Measurements from ENCODE around the gene SPOCK2. TPM values are rescaled to one million over a fixed set of nuclear protein-coding genes. Genes with fewer than 3 reads are reported as not detected.
A peak's percentile ranks its signal among the peaks of the same experiment; 100 is the strongest.

Gene SPOCK2
- total and polyA plus RNA-seq, 2 donors (not counting 1 experiment from before 2014, with no cell fraction given) = 39.1 to 139 TPM

- TF ChIP-seq EZH2 (IDR thresholded peaks at IDR 0.05; ENCODE audit: borderline replicate concordance, insufficient read depth, low read depth, low read length, poor library complexity, severe bottlenecking) (no peak), CTCF (IDR thresholded peaks at IDR 0.05) (no peak)
- ATAC-seq (ENCODE audit: low read depth) (no peak), DNase-seq (no peak)
- H3K27ac Mint-ChIP-seq = peak overlapping the region; percentile 46
- no peaks in the 10 kb centered on the region for H3K9me3 Mint-ChIP-seq (ENCODE audit: insufficient read depth)
- intact Hi-C loops (cut with micrococcal nuclease) = no loop called here
- H3K27me3 Mint-ChIP-seq = no peaks in the 10 kb centered on the region
- Histone ChIP-seq H3K9me3 (ENCODE audit: control extremely low read depth in 1 of 3, control insufficient read depth in 2 of 3, insufficient read depth in 1 of 3, low read length in 2 of 3) (no peaks in the 10 kb centered on the region), H3K4me2 (replicated peaks; ENCODE audit: low read depth, low read length, poor library complexity, severe bottlenecking) (no peak overlapping the region), H3K79me2 (ENCODE audit: control insufficient read depth, insufficient read depth, low read length) (no peaks in the 10 kb centered on the region), H4K20me1 (ENCODE audit: control insufficient read depth, insufficient read depth, low read length, poor library complexity, severe bottlenecking) (no peaks in the 10 kb centered on the region), H3K27me3 (replicated peaks in 1 of 4; ENCODE audit: control extremely low read depth in 1 of 4, control insufficient read depth in 3 of 4, insufficient read depth in 4 of 4, low read length in 3 of 4) (no peaks in the 10 kb centered on the region), H3K9ac (ENCODE audit: low read length) (no peak overlapping the region), H2AFZ (ENCODE audit: insufficient read depth, low read depth, low read length, poor library complexity, severe bottlenecking) (no peak overlapping the region), H3K4me3 (ENCODE audit: control extremely low read depth in 1 of 5, extremely low read depth in 1 of 5, insufficient read depth in 1 of 5, low read depth in 2 of 5, low read length in 4 of 5) (no peak overlapping the region), H3K36me3 (replicated peaks in 1 of 2; ENCODE audit: control extremely low read depth in 1 of 2, control insufficient read depth in 1 of 2, extremely low read depth in 1 of 2, insufficient read depth in 2 of 2, low read length in 1 of 2) (peaks cover 0 to 16% of the 10 kb centered on the region in 2 experiments), H3K4me1 (ENCODE audit: control insufficient read depth in 2 of 2, insufficient read depth in 2 of 2, low read length in 2 of 2) (peaks cover 0 to 11% of the 10 kb centered on the region in 2 donors), H3K27ac (ENCODE audit: low read length in 2 of 2) (no peak overlapping the region)
- no peak overlapping the region for H3K4me3 Mint-ChIP-seq
- POLR2A ChIA-PET = no interaction called here
- 65% methylated on average over 12 of the region's 21 CpGs for WGBS (ENCODE audit: insufficient coverage)
- peaks cover 13% of the 10 kb centered on the region for H3K4me1 Mint-ChIP-seq
- CTCF ChIA-PET = interaction anchor here (1.0 to 7.5 kb wide), 3 partner anchors 10 to 278 kb away, joined by 3 to 57 read pairs (median 4); no protein-coding TSS in a partner anchor
These were observed 29.1 kb downstream of the SPOCK2 start for GRCh38 chr10:72058989-72059842.

GRCh38 chr10:72058347-72058898 lies 29.9 kb downstream of the SPOCK2 start:
- CTCF ChIA-PET = interaction anchor here (0.9 to 7.5 kb wide), 2 partner anchors 9 to 744 kb away, joined by 3 to 57 read pairs; no protein-coding TSS in a partner anchor
- Histone ChIP-seq H3K9me3 (ENCODE audit: control extremely low read depth in 1 of 3, control insufficient read depth in 2 of 3, insufficient read depth in 1 of 3, low read length in 2 of 3) (no peaks in the 10 kb centered on the region), H3K27ac (ENCODE audit: low read length in 2 of 2) (no peak overlapping the region), H4K20me1 (ENCODE audit: control insufficient read depth, insufficient read depth, low read length, poor library complexity, severe bottlenecking) (no peaks in the 10 kb centered on the region), H3K4me2 (replicated peaks; ENCODE audit: low read depth, low read length, poor library complexity, severe bottlenecking) (no peak overlapping the region), H3K36me3 (replicated peaks in 1 of 2; ENCODE audit: control extremely low read depth in 1 of 2, control insufficient read depth in 1 of 2, extremely low read depth in 1 of 2, insufficient read depth in 2 of 2, low read length in 1 of 2) (peaks cover 0 to 10% of the 10 kb centered on the region in 2 experiments), H3K27me3 (replicated peaks in 1 of 4; ENCODE audit: control extremely low read depth in 1 of 4, control insufficient read depth in 3 of 4, insufficient read depth in 4 of 4, low read length in 3 of 4) (no peaks in the 10 kb centered on the region), H2AFZ (ENCODE audit: insufficient read depth, low read depth, low read length, poor library complexity, severe bottlenecking) (no peak overlapping the region), H3K9ac (ENCODE audit: low read length) (no peak overlapping the region), H3K4me1 (ENCODE audit: control insufficient read depth in 2 of 2, insufficient read depth in 2 of 2, low read length in 2 of 2) (peaks cover 0 to 11% of the 10 kb centered on the region in 2 donors), H3K4me3 (ENCODE audit: control extremely low read depth in 1 of 5, extremely low read depth in 1 of 5, insufficient read depth in 1 of 5, low read depth in 2 of 5, low read length in 4 of 5) (no peak overlapping the region), H3K79me2 (ENCODE audit: control insufficient read depth, insufficient read depth, low read length) (no peaks in the 10 kb centered on the region)
- WGBS (ENCODE audit: insufficient coverage) = 97% methylated on average over 10 of the region's 12 CpGs
- ATAC-seq (ENCODE audit: low read depth) (no peak), DNase-seq (no peak)
- Mint-ChIP-seq H3K9me3 (ENCODE audit: insufficient read depth) (no peaks in the 10 kb centered on the region), H3K27ac (no peak overlapping the region), H3K4me3 (no peak overlapping the region), H3K4me1 (peaks cover 13% of the 10 kb centered on the region), H3K27me3 (no peaks in the 10 kb centered on the region)
- POLR2A ChIA-PET = no interaction called here
- TF ChIP-seq CTCF (IDR thresholded peaks at IDR 0.05) (no peak), EZH2 (IDR thresholded peaks at IDR 0.05; ENCODE audit: borderline replicate concordance, insufficient read depth, low read depth, low read length, poor library complexity, severe bottlenecking) (no peak)
- intact Hi-C loops (cut with micrococcal nuclease) = no loop called here

All from B cell (primary cell).